Measurements from ENCODE around the gene LPCAT2.
"Not testable (repeated sequence)": the region's sequence is repeated elsewhere in the genome, so short reads cannot be mapped to it uniquely, and the experiment has no call there.

The LPCAT2 gene

DNA sequence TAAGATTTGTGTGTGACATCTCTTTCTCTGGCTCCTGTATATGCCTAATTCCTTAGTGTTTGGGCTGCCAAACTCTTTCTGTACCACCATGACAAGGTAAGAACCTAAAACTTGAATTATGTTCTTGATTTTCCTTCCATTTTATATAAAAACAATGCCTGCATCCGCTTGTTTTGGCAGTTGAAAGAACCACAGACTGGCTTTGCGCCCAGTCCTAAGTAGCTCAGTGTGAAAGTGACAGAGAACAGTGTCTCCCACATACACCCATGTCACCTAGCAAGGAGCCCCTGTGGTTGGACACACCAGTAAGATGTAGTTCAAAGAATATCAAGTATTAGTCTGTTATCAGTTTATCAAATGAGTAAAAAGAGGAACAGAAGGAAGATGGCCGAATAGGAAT is 106.2 kb downstream of the LPCAT2 start:
- no peak for ATAC-seq

- ATAC-seq = not testable (repeated sequence)
Observed at GRCh38 chr16:55615670-55616069, 106.8 kb downstream of the LPCAT2 start.

GRCh38 chr16:55621771-55622170 is 112.9 kb downstream of the LPCAT2 start:
- no peak for ATAC-seq

DNA sequence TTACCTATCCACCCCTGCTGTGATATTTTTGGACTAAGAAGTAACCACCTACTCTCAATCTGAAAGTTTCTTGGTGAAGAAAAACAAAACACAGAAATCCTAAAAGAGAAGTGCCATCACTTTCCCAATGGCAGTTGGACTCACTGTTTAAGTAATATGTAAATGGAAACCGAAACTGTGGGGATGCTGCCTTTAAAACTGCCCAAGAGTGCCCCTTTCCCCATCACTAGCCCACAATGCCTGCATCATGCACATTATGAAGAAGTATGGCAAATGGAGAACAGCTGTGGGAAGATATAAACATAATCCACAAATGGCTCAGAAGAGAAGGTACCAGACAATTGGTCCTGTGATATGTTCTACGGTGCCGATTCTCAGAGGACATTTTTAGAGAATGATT is 113.4 kb downstream of the LPCAT2 start:
- no peak for ATAC-seq

GRCh38 chr16:55622930-55623561 is 114.2 kb downstream of the LPCAT2 start:
- no peak for ATAC-seq

DNA sequence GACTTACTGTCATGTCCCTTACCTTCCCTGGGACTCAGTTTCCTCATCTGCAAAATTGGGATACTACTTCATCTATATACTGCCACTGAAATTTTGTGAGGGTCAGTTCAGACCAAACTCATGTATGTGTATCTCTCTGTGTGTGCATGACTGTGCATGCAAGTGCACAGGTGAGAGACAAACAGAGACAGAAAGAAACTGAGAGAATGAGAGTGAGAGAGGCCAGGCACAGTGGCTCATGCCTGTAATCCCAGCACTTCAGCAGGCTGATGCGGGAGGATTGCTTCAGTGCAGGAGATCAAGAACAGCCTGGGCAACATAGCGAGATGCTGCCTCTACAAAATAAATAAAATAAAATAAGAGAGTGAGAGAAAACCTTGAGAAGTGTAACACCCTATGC is 114.8 kb downstream of the LPCAT2 start:
- no peak for ATAC-seq

DNA sequence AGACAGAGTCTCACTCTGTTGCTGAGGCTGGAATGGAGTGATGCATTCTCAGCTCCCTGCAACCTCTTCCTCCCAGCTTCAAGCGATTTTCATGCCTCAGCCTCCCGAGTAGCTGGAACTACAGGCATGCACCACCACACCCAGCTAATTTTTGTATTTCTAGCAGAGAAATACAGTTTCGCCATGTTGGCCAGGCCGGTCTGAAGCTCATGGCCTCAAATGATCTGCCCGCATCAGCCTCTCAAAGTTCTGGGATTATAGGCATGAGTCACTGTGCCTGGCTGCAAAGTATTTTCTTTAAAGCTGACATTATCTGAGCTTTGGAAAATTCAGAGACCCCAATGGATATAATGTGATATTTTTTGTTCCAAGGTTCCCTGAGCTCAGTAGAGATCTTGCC is 115.8 kb downstream of the LPCAT2 start:
- no peak for ATAC-seq

- ATAC-seq = no peak
Observed at GRCh38 chr16:55625843-55626242, 117.0 kb downstream of the LPCAT2 start.

- ATAC-seq = no peak
Observed at GRCh38 chr16:55628306-55628968, 119.6 kb downstream of the LPCAT2 start.

GRCh38 chr16:55630774-55631173 is 121.9 kb downstream of the LPCAT2 start:
- ATAC-seq = no peak

- no peak for ATAC-seq
Observed at GRCh38 chr16:55632259-55632658, 123.4 kb downstream of the LPCAT2 start.

GRCh38 chr16:55634193-55634592 is 125.3 kb downstream of the LPCAT2 start:
- ATAC-seq = no peak

All from activated CD4-positive, CD25-positive, alpha-beta regulatory T cell treated with anti-CD3 and anti-CD28 coated beads, Interleukin-2, amount 50 U/mL, for 24 hours (primary cell).